ENCODE measurements around the gene COX7B2.

- TF ChIP-seq CTCF (IDR thresholded peaks at IDR 0.05) (no peak), EZH2 (IDR thresholded peaks at IDR 0.05) (no peak), EZH2phosphoT487 (IDR thresholded peaks at IDR 0.05) (no peak)
Measured at GRCh38 chr4:46908148-46908547, 897 bp downstream of the COX7B2 start.
